ENCODE data around the gene JADE1. TPM values are rescaled to one million over a fixed set of nuclear protein-coding genes. Genes with fewer than 3 reads are reported as not detected.

JADE1 gene
- total and polyA plus RNA-seq, 9 of the 15 experiments (the other 6 are each of a cell fraction or from before 2014, with no cell fraction given): 8.3 to 37.9 (median 24.4) TPM

DNA sequence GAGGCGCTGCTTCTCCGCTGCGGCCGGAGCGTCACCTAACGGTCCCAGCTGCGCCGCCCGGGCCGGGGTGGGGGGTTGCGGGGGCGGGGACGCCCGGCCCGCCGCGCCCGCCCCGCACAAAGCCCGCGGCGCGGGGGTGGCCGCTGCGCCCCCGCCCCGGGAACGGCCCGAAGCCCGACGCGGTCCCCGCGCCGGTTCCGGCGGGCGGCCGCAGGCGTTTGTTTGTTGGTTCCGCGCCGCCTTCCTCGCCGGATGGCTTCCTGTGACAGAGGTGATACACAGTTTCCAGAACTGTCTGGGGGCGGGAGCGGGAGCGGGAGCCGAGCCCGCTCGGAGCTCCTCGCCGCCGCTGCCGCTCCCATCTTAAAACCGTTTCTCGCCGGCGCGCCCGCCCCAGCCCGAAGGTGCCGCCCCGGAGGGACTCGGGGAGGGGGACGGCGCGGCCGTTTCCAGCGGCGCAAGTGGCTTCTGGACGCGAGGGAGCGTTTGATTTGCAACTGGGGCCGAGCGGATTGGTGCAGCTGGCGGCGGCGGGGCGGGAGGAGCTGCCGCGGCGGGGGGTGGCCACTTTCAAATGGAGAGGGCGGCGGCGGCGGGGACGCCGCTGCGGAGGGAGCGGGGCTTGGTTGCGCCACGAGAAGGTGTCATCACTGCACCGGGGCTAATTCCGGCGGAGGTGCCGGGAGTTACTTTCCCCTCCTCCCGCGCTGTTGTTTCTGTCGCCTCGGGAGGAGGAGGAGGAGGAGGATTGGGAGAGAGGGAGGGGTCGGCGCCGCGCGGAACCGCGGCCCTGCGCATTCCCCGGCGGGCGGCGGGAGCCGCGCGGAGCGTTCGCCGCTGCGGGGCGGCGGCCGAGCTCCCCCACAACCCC is 2.3 kb downstream of the JADE1 start (continued):
- TF ChIP-seq PURB (CRISPR knock-in tag; IDR thresholded peaks at IDR 0.05; ENCODE audit: low read depth) (no peak), MECOM (CRISPR knock-in tag; IDR thresholded peaks at IDR 0.05) (no peak), PHB (CRISPR knock-in tag; IDR thresholded peaks at IDR 0.05) (no peak), RBM17 (IDR thresholded peaks at IDR 0.05; ENCODE audit: borderline replicate concordance, low read depth, low read length) (no peak), HIVEP1 (CRISPR knock-in tag; IDR thresholded peaks at IDR 0.05) (no peak), ZNF121 (CRISPR knock-in tag; conservative IDR thresholded peaks at IDR 0.05) (no peak), CBX3 (IDR thresholded peaks at IDR 0.05; ENCODE audit: borderline replicate concordance in 1 of 2, low read length in 2 of 2) (0 out of 3 replicates have a peak, but pooled peaks of 1 of the 2 experiments have one; percentile 10), TBL1XR1 (IDR thresholded peaks at IDR 0.05; ENCODE audit: low read length in 2 of 2) (no peak), BRD9 (IDR thresholded peaks at IDR 0.05; ENCODE audit: low read depth, partially characterized antibody) (no peak), HEY1 (CRISPR knock-in tag; IDR thresholded peaks at IDR 0.05; ENCODE audit: borderline replicate concordance) (no peak), NONO (IDR thresholded peaks at IDR 0.05; ENCODE audit: low read depth in 2 of 2, low read length in 1 of 2) (peak; percentile 13 to 89; a peak in 3 of 4 replicates), ZC3H4 (CRISPR knock-in tag; IDR thresholded peaks at IDR 0.05; ENCODE audit: borderline replicate concordance) (no peak)
- TF ChIP-seq, protein P1, sequence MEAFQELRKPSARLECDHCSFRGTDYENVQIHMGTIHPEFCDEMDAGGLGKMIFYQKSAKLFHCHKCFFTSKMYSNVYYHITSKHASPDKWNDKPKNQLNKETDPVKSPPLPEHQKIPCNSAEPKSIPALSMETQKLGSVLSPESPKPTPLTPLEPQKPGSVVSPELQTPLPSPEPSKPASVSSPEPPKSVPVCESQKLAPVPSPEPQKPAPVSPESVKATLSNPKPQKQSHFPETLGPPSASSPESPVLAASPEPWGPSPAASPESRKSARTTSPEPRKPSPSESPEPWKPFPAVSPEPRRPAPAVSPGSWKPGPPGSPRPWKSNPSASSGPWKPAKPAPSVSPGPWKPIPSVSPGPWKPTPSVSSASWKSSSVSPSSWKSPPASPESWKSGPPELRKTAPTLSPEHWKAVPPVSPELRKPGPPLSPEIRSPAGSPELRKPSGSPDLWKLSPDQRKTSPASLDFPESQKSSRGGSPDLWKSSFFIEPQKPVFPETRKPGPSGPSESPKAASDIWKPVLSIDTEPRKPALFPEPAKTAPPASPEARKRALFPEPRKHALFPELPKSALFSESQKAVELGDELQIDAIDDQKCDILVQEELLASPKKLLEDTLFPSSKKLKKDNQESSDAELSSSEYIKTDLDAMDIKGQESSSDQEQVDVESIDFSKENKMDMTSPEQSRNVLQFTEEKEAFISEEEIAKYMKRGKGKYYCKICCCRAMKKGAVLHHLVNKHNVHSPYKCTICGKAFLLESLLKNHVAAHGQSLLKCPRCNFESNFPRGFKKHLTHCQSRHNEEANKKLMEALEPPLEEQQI (IDR thresholded peaks at IDR 0.05): peak; percentile 50; the same call in 1 of the 2 replicates
- TF ChIP-seq, protein P2, sequence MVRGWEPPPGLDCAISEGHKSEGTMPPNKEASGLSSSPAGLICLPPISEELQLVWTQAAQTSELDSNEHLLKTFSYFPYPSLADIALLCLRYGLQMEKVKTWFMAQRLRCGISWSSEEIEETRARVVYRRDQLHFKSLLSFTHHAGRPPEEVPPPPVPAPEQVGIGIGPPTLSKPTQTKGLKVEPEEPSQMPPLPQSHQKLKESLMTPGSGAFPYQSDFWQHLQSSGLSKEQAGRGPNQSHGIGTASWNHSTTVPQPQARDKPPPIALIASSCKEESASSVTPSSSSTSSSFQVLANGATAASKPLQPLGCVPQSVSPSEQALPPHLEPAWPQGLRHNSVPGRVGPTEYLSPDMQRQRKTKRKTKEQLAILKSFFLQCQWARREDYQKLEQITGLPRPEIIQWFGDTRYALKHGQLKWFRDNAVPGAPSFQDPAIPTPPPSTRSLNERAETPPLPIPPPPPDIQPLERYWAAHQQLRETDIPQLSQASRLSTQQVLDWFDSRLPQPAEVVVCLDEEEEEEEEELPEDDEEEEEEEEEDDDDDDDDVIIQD (CRISPR knock-in tag; IDR thresholded peaks at IDR 0.05): no peak
- TF ChIP-seq, protein P3, sequence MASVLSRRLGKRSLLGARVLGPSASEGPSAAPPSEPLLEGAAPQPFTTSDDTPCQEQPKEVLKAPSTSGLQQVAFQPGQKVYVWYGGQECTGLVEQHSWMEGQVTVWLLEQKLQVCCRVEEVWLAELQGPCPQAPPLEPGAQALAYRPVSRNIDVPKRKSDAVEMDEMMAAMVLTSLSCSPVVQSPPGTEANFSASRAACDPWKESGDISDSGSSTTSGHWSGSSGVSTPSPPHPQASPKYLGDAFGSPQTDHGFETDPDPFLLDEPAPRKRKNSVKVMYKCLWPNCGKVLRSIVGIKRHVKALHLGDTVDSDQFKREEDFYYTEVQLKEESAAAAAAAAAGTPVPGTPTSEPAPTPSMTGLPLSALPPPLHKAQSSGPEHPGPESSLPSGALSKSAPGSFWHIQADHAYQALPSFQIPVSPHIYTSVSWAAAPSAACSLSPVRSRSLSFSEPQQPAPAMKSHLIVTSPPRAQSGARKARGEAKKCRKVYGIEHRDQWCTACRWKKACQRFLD (CRISPR knock-in tag; IDR thresholded peaks at IDR 0.05): no peak

Data from K562 (cell line).